B cell (primary cell): ENCODE results near the gene ADAMTS17.

ENCODE experiments used
- EZH2 ChIP-seq: IDR thresholded peaks from 2 replicates; pipeline ENCODE4 v1.6.1; 2012; ENCODE audit warnings: borderline replicate concordance, low read depth, mild to moderate bottlenecking, moderate library complexity, low read length; ENCODE audit not compliant: insufficient read depth, poor library complexity, severe bottlenecking
- TF ChIP-seq, protein P1 (sequence below): fragments of 200-600 bp; IDR thresholded peaks from one replicate; pipeline ENCODE4 v1.8.0; 2022; ENCODE audit warnings: antibody characterized with exemption, mild to moderate bottlenecking

GRCh38 chr15:100114571-100114970, 227.2 kb downstream of the ADAMTS17 start:
- TF ChIP-seq, protein P1, sequence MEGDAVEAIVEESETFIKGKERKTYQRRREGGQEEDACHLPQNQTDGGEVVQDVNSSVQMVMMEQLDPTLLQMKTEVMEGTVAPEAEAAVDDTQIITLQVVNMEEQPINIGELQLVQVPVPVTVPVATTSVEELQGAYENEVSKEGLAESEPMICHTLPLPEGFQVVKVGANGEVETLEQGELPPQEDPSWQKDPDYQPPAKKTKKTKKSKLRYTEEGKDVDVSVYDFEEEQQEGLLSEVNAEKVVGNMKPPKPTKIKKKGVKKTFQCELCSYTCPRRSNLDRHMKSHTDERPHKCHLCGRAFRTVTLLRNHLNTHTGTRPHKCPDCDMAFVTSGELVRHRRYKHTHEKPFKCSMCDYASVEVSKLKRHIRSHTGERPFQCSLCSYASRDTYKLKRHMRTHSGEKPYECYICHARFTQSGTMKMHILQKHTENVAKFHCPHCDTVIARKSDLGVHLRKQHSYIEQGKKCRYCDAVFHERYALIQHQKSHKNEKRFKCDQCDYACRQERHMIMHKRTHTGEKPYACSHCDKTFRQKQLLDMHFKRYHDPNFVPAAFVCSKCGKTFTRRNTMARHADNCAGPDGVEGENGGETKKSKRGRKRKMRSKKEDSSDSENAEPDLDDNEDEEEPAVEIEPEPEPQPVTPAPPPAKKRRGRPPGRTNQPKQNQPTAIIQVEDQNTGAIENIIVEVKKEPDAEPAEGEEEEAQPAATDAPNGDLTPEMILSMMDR = no peak
- no peak for TF ChIP-seq EZH2
